GM23248 (cell line): Measurements from ENCODE around the gene DUSP28. TPM values are rescaled to one million over a fixed set of nuclear protein-coding genes. Genes with fewer than 3 reads are reported as not detected.

ENCODE experiments used
- DNase-seq: peaks from one replicate; pipeline ENCODE4 v3.0.0-alpha.2; 2015
- H2AFZ ChIP-seq: fragments of 200-600 bp; sonication (generic); 2 replicates; pipeline ENCODE4 v1.6.1; 2016; ENCODE audit warnings: antibody characterized with exemption
- H3F3A ChIP-seq: fragments of 200-600 bp; sonication (generic); 2 replicates; pipeline ENCODE4 v1.6.1; 2016; ENCODE audit warnings: mild to moderate bottlenecking, antibody characterized with exemption, mixed run types; ENCODE audit not compliant: insufficient read depth
- H3K27ac ChIP-seq: fragments of 200-600 bp; sonication (generic); 2 replicates; pipeline ENCODE4 v1.5.1; 2016; ENCODE audit warnings: mild to moderate bottlenecking
- H3K27me3 ChIP-seq: fragments of 200-600 bp; sonication (generic); replicated peaks from 2 replicates; pipeline ENCODE4 v1.6.1; 2016; ENCODE audit warnings: mild to moderate bottlenecking; ENCODE audit not compliant: insufficient read depth
- H3K36me3 ChIP-seq: fragments of 200-600 bp; sonication (generic); 2 replicates; pipeline ENCODE4 v1.6.1; 2016; ENCODE audit warnings: low read depth, mild to moderate bottlenecking
- H3K4me1 ChIP-seq: fragments of 200-600 bp; sonication (generic); 2 replicates; pipeline ENCODE4 v1.6.1; 2016; ENCODE audit warnings: mild to moderate bottlenecking; ENCODE audit not compliant: insufficient read depth
- H3K4me2 ChIP-seq: fragments of 200-600 bp; sonication (generic); one replicate; pipeline ENCODE4 v1.6.1; 2016; ENCODE audit warnings: mild to moderate bottlenecking; ENCODE audit not compliant: unreplicated experiment
- H3K4me3 ChIP-seq: fragments of 200-600 bp; sonication (generic); 2 replicates; pipeline ENCODE4 v1.5.1; 2016; ENCODE audit warnings: mild to moderate bottlenecking
- H3K79me2 ChIP-seq: fragments of 200-600 bp; sonication (generic); 2 replicates; pipeline ENCODE4 v1.6.1; 2016; ENCODE audit warnings: mild to moderate bottlenecking; ENCODE audit not compliant: insufficient read depth
- H3K9ac ChIP-seq: fragments of 200-600 bp; sonication (generic); 2 replicates; pipeline ENCODE4 v1.6.1; 2016; ENCODE audit warnings: mild to moderate bottlenecking
- H3K9me2 ChIP-seq: fragments of 200-600 bp; sonication (generic); 2 replicates; pipeline ENCODE4 v1.6.1; 2016; ENCODE audit warnings: mixed run types, mild to moderate bottlenecking, moderate library complexity; ENCODE audit not compliant: insufficient read depth
- H3K9me3 ChIP-seq: fragments of 200-600 bp; sonication (generic); one replicate; pipeline ENCODE4 v1.6.1; 2017; ENCODE audit warnings: low read depth
- H4K20me1 ChIP-seq: fragments of 200-600 bp; sonication (generic); 2 replicates; pipeline ENCODE4 v1.6.0; 2016; ENCODE audit not compliant: insufficient read depth
- EZH2 ChIP-seq: fragments of 200-600 bp; sonication (generic); IDR thresholded peaks from 2 replicates; pipeline ENCODE4 v1.6.1; 2018; ENCODE audit warnings: antibody characterized with exemption, mild to moderate bottlenecking; ENCODE audit not compliant: insufficient read depth, poor library complexity, severe bottlenecking
- EZH2phosphoT487 ChIP-seq: fragments of 200-600 bp; sonication (generic); IDR thresholded peaks from 2 replicates; pipeline ENCODE4 v1.6.1; 2018; ENCODE audit warnings: antibody characterized with exemption, moderate library complexity, mild to moderate bottlenecking, low read depth; ENCODE audit not compliant: insufficient read depth
- WGBS, 2 experiments: methylation state at CpG; one replicate each; pipeline ENCODE4 v1.1.6; 2015 to 2017; ENCODE audit warnings: low lambda C conversion rate in 2 of 2, low coverage in 1 of 2; ENCODE audit errors: missing lambda C conversion rate in 2 of 2; 5-methylcytosine and 5-hydroxymethylcytosine counted together
- in situ Hi-C: fragments of 300-500 bp; cut with MboI; formaldehyde crosslinking; loops from 2 replicates; pipeline ENCODE4 v1.15.0; 2020
- polyA plus RNA-seq: library from polyadenylated mRNA; unstranded; fragments of >200 nt; fragmentation: Nextera tagmentation; extraction: Ambion mirVana; gene quantifications from 2 replicates; pipeline ENCODE4 v1.2.1, GENCODE V29; 2016
- total RNA-seq: library from RNA; depleted of rRNA; stranded (reverse); fragments of >200 nt; shearing (Covaris generic); gene quantifications from 2 replicates; pipeline ENCODE4 v1.2.3, GENCODE V29; 2014

The DUSP28 gene
- total and polyA plus RNA-seq, 2 experiments from 2014 or later: 3.2 to 4.9 TPM

DNA sequence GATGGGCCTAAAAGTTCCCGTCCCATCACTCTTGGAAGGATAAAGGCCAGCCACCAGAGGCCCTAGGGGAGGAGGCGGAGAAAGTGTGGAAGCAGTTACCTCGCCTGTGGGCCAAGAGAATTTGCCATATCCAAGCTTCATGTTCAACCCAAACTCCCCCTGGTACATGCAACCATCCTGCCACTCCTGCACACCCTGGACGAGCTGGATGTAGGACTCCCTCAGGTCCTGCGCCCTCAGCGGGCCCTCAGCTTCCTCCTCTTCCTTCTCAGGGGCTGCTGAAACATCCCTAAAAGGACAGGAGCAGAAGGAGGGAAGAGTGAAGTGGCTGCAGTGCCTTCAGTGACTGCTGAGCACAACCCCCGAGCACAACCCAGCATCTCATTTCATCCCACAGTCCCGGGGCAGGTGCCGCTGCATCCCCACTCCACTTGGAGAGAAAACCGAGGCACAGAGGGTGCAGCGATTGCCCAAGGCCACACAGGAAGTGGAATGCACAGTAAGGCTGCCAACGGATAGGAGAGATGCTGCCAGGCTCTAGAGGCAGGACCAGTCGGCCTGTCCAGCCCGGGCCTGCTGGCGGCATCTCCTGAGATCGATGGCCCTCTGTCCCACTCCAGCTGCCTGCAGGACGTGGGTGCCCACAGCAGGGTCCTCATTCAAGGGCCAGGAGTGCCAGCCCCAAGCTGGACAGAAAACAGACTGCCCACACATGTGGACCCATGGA lies 5.2 kb upstream of the DUSP28 start:
- no peak overlapping the region for H3K4me2 ChIP-seq
- H3K9ac ChIP-seq: no peak overlapping the region
- no peaks in the 10 kb centered on the region for H3K9me3 ChIP-seq
- H3K27ac ChIP-seq: no peak overlapping the region
- WGBS, 2 experiments: 88% methylated on average over 16 to 17 of the region's 17 CpGs
- in situ Hi-C loops: no loop called here
- H3F3A ChIP-seq: 0 out of 2 replicates have a peak, but pooled peaks cover 12% of the 10 kb centered on the region
- no peaks in the 10 kb centered on the region for H3K36me3 ChIP-seq
- H3K9me2 ChIP-seq: no peaks in the 10 kb centered on the region
- no peak for TF ChIP-seq EZH2
- no peak for TF ChIP-seq EZH2phosphoT487
- H3K4me3 ChIP-seq: no peak overlapping the region
- H3K27me3 ChIP-seq: no peaks in the 10 kb centered on the region
- H4K20me1 ChIP-seq: no peaks in the 10 kb centered on the region
- no peak for DNase-seq
- no peak overlapping the region for H2AFZ ChIP-seq
- H3K79me2 ChIP-seq: peaks cover 29% of the 10 kb centered on the region
- H3K4me1 ChIP-seq: peaks cover 14% of the 10 kb centered on the region; the same call in 1 of the 2 replicates

GRCh38 chr2:240555541-240556250 lies 4.5 kb upstream of the DUSP28 start:
- Histone ChIP-seq H3K27ac (no peak overlapping the region), H3K9ac (no peak overlapping the region), H3K4me1 (peaks cover 14% of the 10 kb centered on the region; the same call in 1 of the 2 replicates), H3K79me2 (peaks cover 29% of the 10 kb centered on the region), H3K27me3 (no peaks in the 10 kb centered on the region), H3K36me3 (no peaks in the 10 kb centered on the region), H3K9me3 (no peaks in the 10 kb centered on the region), H4K20me1 (no peaks in the 10 kb centered on the region), H3K9me2 (no peaks in the 10 kb centered on the region), H3K4me2 (no peak overlapping the region), H2AFZ (no peak overlapping the region), H3F3A (0 out of 2 replicates have a peak, but pooled peaks cover 12% of the 10 kb centered on the region), H3K4me3 (no peak overlapping the region)
- in situ Hi-C loops: no loop called here
- TF ChIP-seq EZH2phosphoT487: no peak
- no peak for TF ChIP-seq EZH2
- 94 to 95% methylated on average over 15 of the region's 16 CpGs for WGBS, 2 experiments
- DNase-seq: no peak

GRCh38 chr2:240556553-240557100 lies 3.5 kb upstream of the DUSP28 start:
- H3K4me2 ChIP-seq: peak overlapping the region; percentile 77
- peaks cover 18% of the 10 kb centered on the region for H3K4me1 ChIP-seq
- H3K27ac ChIP-seq: no peak overlapping the region
- H3F3A ChIP-seq: peaks cover 17% of the 10 kb centered on the region
- in situ Hi-C loops: no loop called here
- no peaks in the 10 kb centered on the region for H3K9me2 ChIP-seq
- H3K27me3 ChIP-seq: no peaks in the 10 kb centered on the region
- no peak for TF ChIP-seq EZH2
- TF ChIP-seq EZH2phosphoT487: no peak
- no peaks in the 10 kb centered on the region for H4K20me1 ChIP-seq
- H3K9me3 ChIP-seq: no peaks in the 10 kb centered on the region
- 47 to 48% methylated on average over 9 of the region's 9 CpGs for WGBS, 2 experiments
- peak overlapping the region; percentile 69 for H3K4me3 ChIP-seq
- H3K9ac ChIP-seq: peak overlapping the region; percentile 77
- peak; percentile 75 for DNase-seq
- peak overlapping the region; percentile 70 for H2AFZ ChIP-seq
- peaks cover 29% of the 10 kb centered on the region for H3K79me2 ChIP-seq
- H3K36me3 ChIP-seq: no peaks in the 10 kb centered on the region

GRCh38 chr2:240557101-240557751 lies 2.9 kb upstream of the DUSP28 start:
- H3K27me3 ChIP-seq: no peaks in the 10 kb centered on the region
- in situ Hi-C loops: no loop called here
- no peaks in the 10 kb centered on the region for H4K20me1 ChIP-seq
- H3K9me3 ChIP-seq: no peaks in the 10 kb centered on the region
- 7 to 14% methylated on average over 32 to 42 of the region's 51 CpGs for WGBS, 2 experiments
- peak overlapping the region; percentile 77 for H3K4me2 ChIP-seq
- TF ChIP-seq EZH2 (no peak), EZH2phosphoT487 (no peak)
- H3F3A ChIP-seq: peaks cover 23% of the 10 kb centered on the region
- DNase-seq: peak; percentile 53
- peaks cover 29% of the 10 kb centered on the region for H3K79me2 ChIP-seq
- no peaks in the 10 kb centered on the region for H3K9me2 ChIP-seq
- peak overlapping the region; percentile 69 for H3K4me3 ChIP-seq
- H3K4me1 ChIP-seq: peaks cover 24% of the 10 kb centered on the region
- no peak overlapping the region for H3K27ac ChIP-seq
- peak overlapping the region; percentile 70 for H2AFZ ChIP-seq
- H3K36me3 ChIP-seq: no peaks in the 10 kb centered on the region
- peak overlapping the region; percentile 77 for H3K9ac ChIP-seq
